Measurements from ENCODE around the gene ATP13A3. TPM values are rescaled to one million over a fixed set of nuclear protein-coding genes. Genes with fewer than 3 reads are reported as not detected.

The ATP13A3 gene
- total and polyA plus RNA-seq, 10 of the 15 experiments (the other 5 are each of a cell fraction or from before 2014, with no cell fraction given): 14.0 to 108 (median 69.5) TPM

- Histone ChIP-seq H3K4me2 (ENCODE audit: control insufficient read depth, insufficient read depth) (no peak overlapping the region), H3K27me3 (replicated peaks in 1 of 2; ENCODE audit: control insufficient read depth in 2 of 2, insufficient read depth in 2 of 2, low read length in 1 of 2) (no peaks in the 10 kb centered on the region), H3K36me3 (ENCODE audit: control insufficient read depth in 2 of 2, insufficient read depth in 2 of 2, low read length in 1 of 2) (no peaks in the 10 kb centered on the region), H2AFZ (ENCODE audit: control insufficient read depth, low read depth, low read length) (no peak overlapping the region), H3K4me3 (no peak overlapping the region), H4K20me1 (ENCODE audit: control insufficient read depth, insufficient read depth) (no peaks in the 10 kb centered on the region), H3K27ac (ENCODE audit: control insufficient read depth, insufficient read depth) (no peak overlapping the region), H3K79me2 (ENCODE audit: control insufficient read depth, insufficient read depth, low read length) (no peaks in the 10 kb centered on the region), H3K4me1 (ENCODE audit: control insufficient read depth, insufficient read depth, low read length) (no peaks in the 10 kb centered on the region), H3K9me3 (replicated peaks; ENCODE audit: control insufficient read depth, insufficient read depth, low read length) (no peaks in the 10 kb centered on the region), H3K9ac (ENCODE audit: control insufficient read depth, insufficient read depth, low read length) (no peak overlapping the region)
- in situ Hi-C loops (cut with MboI) (no loop called here), intact Hi-C loops (cut with micrococcal nuclease; ENCODE audit: unreplicated experiment) (no loop called here)
- POLR2A ChIA-PET: interaction anchor here (0.6 kb wide), 1 partner anchor 11 kb away, joined by 3 read pairs; no protein-coding TSS in a partner anchor
- CTCF ChIA-PET: interaction anchor here (0.7 to 1.4 kb wide), 4 partner anchors 9 to 92 kb away, joined by 3 to 4 read pairs (median 4); no protein-coding TSS in a partner anchor
- FAIRE-seq: no peak
- DNase-seq (ENCODE audit: low read depth, low spot score): no peak
- BruUV-seq (replicated peaks): no TSS peak
- TF ChIP-seq ZBED1 (IDR thresholded peaks at IDR 0.05; ENCODE audit: borderline replicate concordance) (no peak), NFIC (IDR thresholded peaks at IDR 0.05; ENCODE audit: low read depth, low read length) (no peak), EZH2 (IDR thresholded peaks at IDR 0.05; ENCODE audit: borderline replicate concordance, control insufficient read depth, low read depth, low read length) (no peak), BMI1 (IDR thresholded peaks at IDR 0.05; ENCODE audit: borderline replicate concordance) (no peak), LARP7 (IDR thresholded peaks at IDR 0.05) (no peak), RB1 (IDR thresholded peaks at IDR 0.05; ENCODE audit: borderline replicate concordance) (no peak), ZBTB11 (CRISPR knock-in tag; IDR thresholded peaks at IDR 0.05) (no peak), CBX5 (IDR thresholded peaks at IDR 0.05; ENCODE audit: low read depth) (no peak), POLR2AphosphoS5 (IDR thresholded peaks at IDR 0.05; ENCODE audit: low read length) (no peak)
- SMC1A ChIA-PET (ENCODE audit: uncharacterized antibody, unreplicated experiment): interaction anchor here (0.6 kb wide), 1 partner anchor 8 kb away, joined by 3 read pairs; no protein-coding TSS in a partner anchor
- 94% methylated on average over 7 of the region's 7 CpGs for WGBS (ENCODE audit: insufficient coverage, insufficient replicate concordance, low lambda C conversion rate, missing lambda C conversion rate)
- ATAC-seq: no peak
- RAD21 ChIA-PET (ENCODE audit: unreplicated experiment): interaction anchor here (0.8 kb wide), 1 partner anchor 8 kb away, joined by 3 read pairs; no protein-coding TSS in a partner anchor
These were observed 18.1 kb upstream of the ATP13A3 start for GRCh38 chr3:194504861-194505260.
